Right atrium auricular region (tissue), 2 donors: Measurements from ENCODE around the gene ARHGEF38. TPM values are rescaled to one million over a fixed set of nuclear protein-coding genes. Genes with fewer than 3 reads are reported as not detected.

Experiments
- DNase-seq: peaks from one replicate; pipeline ENCODE4 v3.0.0-alpha.2; 2019; ENCODE audit warnings: low spot score
- H3K27ac ChIP-seq, 2 donors: fragments of 200-600 bp; sonication (generic); 1 replicate in 1 of 2; 2 replicates in 1 of 2; pipeline ENCODE4 v1.5.1; 2016 to 2019
- H3K27me3 ChIP-seq, 2 donors: fragments of 200-600 bp; sonication (generic); one replicate each; pipeline versions ENCODE4 v1.5.1 to v1.6.0; 2017 to 2019
- H3K36me3 ChIP-seq: fragments of 200-600 bp; sonication (generic); one replicate; pipeline ENCODE4 v1.5.1; 2016
- H3K4me1 ChIP-seq, 2 donors: fragments of 200-600 bp; sonication (generic); one replicate each; pipeline versions ENCODE4 v1.5.1 to v1.6.0; 2017 to 2019
- H3K4me3 ChIP-seq, 2 donors: fragments of 200-600 bp; sonication (generic); 1 replicate in 1 of 2; 2 replicates in 1 of 2; pipeline ENCODE4 v1.5.1; 2017 to 2019; ENCODE audit warnings: mild to moderate bottlenecking in 1 of 2, moderate library complexity in 1 of 2
- H3K9me3 ChIP-seq, 2 donors: fragments of 200-600 bp; sonication (generic); one replicate each; pipeline ENCODE4 v1.5.1; 2019
- CTCF ChIP-seq, 2 donors: fragments of 200-600 bp; sonication (generic); IDR thresholded peaks; one replicate each; pipeline ENCODE4 v1.5.1; 2019; ENCODE audit warnings: antibody characterized with exemption in 2 of 2
- total RNA-seq, 2 donors: library from RNA; depleted of rRNA; stranded (reverse); fragments of >200 nt; gene quantifications; one replicate each; pipeline ENCODE4 v1.1.0, GENCODE V29; 2016

The ARHGEF38 gene
- total RNA-seq, 2 donors from 2014 or later, result not detected

DNA sequence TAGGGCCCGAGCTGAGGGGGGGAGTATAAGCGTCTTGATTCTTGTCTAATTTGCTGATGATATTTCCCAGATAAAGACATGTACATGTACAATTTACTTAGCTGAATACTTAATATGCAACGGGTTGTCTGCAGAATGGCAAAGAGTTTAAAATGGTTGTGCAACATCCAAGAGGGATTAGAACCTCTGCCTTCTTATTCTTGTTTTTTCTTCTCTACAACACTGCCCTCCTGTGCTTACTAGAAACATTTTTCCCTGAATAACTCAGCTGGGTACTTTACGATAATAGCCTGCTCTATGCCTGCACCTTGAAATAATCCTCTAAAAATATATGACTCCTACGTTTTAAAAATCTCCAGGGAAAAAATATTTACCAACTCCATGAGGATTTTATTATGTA, 114.3 kb downstream of the ARHGEF38 start:
- Histone ChIP-seq H3K36me3 (no peaks in the 10 kb centered on the region), H3K9me3 (no peaks in the 10 kb centered on the region)

DNA sequence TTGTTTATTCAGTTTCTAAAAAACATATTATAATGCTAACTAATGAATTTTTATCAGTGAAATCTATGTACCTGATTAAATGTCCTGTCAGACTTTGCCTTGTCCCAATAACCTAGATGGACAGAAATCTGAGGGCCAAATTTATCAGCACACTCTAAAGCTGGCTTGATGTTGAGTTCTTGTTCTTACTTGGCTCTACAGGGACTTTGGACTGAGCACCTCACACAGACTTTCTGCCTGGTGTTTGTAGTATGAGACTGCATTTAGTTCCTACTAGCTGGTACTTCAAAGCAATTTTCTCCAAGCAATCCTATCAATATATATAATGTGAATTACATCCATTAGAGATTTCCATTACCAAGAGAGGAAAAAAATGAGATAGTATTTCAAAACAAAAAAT, 118.3 kb downstream of the ARHGEF38 start:
- H3K27ac ChIP-seq, result no peak overlapping the region
- H3K27me3 ChIP-seq, result no peaks in the 10 kb centered on the region
- H3K4me1 ChIP-seq, result no peaks in the 10 kb centered on the region
- TF ChIP-seq CTCF (IDR thresholded peaks at IDR 0.05), result no peak
- DNase-seq, result no peak
- no peak overlapping the region for H3K4me3 ChIP-seq
- H3K9me3 ChIP-seq, result no peaks in the 10 kb centered on the region
- no peaks in the 10 kb centered on the region for H3K36me3 ChIP-seq

More for the DNA sequence above, 114.3 kb downstream of the ARHGEF38 start:
- Histone ChIP-seq H3K4me3 (no peak overlapping the region), H3K4me1 (no peaks in the 10 kb centered on the region), H3K27ac (no peak overlapping the region), H3K27me3 (no peaks in the 10 kb centered on the region)
- no peak for DNase-seq
- TF ChIP-seq CTCF (IDR thresholded peaks at IDR 0.05), result peak in 1 of 2 donors; percentile 46

DNA sequence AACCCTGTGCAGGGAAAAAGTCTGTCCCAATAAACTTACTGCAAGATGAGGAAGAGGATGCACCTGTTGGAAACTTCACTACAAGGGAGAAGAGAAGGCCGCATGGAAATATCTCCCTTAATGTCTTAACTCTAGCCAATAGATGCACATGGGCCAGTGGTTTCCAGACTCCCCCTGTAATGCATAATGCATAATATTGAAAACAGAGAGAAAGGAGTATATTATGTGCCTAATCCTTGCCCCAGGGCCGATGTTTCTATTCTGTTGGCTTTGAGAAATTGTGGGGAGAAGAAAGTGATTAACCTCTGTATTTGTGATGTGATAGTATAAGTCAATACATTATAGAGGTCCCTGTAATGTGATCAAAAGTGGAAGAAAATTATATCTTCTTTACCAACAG, 118.9 kb downstream of the ARHGEF38 start:
- Histone ChIP-seq H3K36me3 (no peaks in the 10 kb centered on the region), H3K27ac (no peak overlapping the region), H3K4me3 (no peak overlapping the region), H3K4me1 (no peaks in the 10 kb centered on the region), H3K9me3 (no peaks in the 10 kb centered on the region), H3K27me3 (no peaks in the 10 kb centered on the region)
- no peak for DNase-seq
- no peak for TF ChIP-seq CTCF (IDR thresholded peaks at IDR 0.05)

- H3K9me3 ChIP-seq, result no peaks in the 10 kb centered on the region
- DNase-seq, result no peak
- no peaks in the 10 kb centered on the region for H3K36me3 ChIP-seq
- H3K4me3 ChIP-seq, result no peak overlapping the region
- no peaks in the 10 kb centered on the region for H3K27me3 ChIP-seq
- no peak for TF ChIP-seq CTCF (IDR thresholded peaks at IDR 0.05)
- no peak overlapping the region for H3K27ac ChIP-seq
- no peaks in the 10 kb centered on the region for H3K4me1 ChIP-seq
Observed at GRCh38 chr4:105674011-105674410, 121.6 kb downstream of the ARHGEF38 start.

- Histone ChIP-seq H3K9me3 (no peaks in the 10 kb centered on the region), H3K27me3 (no peaks in the 10 kb centered on the region), H3K27ac (no peak overlapping the region), H3K36me3 (peaks cover 5% of the 10 kb centered on the region), H3K4me1 (no peaks in the 10 kb centered on the region), H3K4me3 (no peak overlapping the region)
- TF ChIP-seq CTCF (IDR thresholded peaks at IDR 0.05), result no peak
- DNase-seq, result no peak
Observed at GRCh38 chr4:105677709-105678108, 125.3 kb downstream of the ARHGEF38 start.

DNA sequence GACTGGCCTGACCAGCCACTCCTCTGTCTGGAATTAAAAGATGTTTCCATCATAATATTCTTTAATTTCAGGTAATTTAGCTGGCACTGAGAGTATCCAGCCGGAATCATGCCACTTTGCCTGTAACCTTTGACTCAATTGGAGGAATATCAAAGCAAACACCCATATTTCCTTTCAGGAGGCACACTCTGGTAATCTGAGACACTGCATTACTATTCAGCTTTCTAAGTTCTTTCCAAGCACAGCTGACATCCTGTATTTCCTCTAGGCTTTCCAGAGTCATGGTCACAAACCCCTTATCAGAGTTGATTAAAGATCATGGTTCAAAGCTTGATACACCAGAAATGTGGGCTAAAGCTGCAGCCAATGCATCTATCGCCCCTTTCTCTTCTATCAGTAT, 126.8 kb downstream of the ARHGEF38 start:
- no peaks in the 10 kb centered on the region for H3K9me3 ChIP-seq
- no peak for TF ChIP-seq CTCF (IDR thresholded peaks at IDR 0.05)
- no peak overlapping the region for H3K4me3 ChIP-seq
- H3K27me3 ChIP-seq, result no peaks in the 10 kb centered on the region
- no peak overlapping the region for H3K27ac ChIP-seq
- DNase-seq, result no peak
- H3K4me1 ChIP-seq, result no peaks in the 10 kb centered on the region
- H3K36me3 ChIP-seq, result peaks cover 11% of the 10 kb centered on the region
